Measurements from ENCODE around the gene TMEM272. TPM values are rescaled to one million over a fixed set of nuclear protein-coding genes. Genes with fewer than 3 reads are reported as not detected.

Gene TMEM272
- polyA plus RNA-seq, 1 of the 3 experiments (the other 2 are of a cell fraction): not detected

- TF ChIP-seq REST (IDR thresholded peaks at IDR 0.05; ENCODE audit: low read depth, low read length) (no peak), RAD21 (IDR thresholded peaks at IDR 0.05; ENCODE audit: low read length) (no peak), MEF2A (IDR thresholded peaks at IDR 0.05; ENCODE audit: borderline replicate concordance, low read depth) (no peak), NFIC (IDR thresholded peaks at IDR 0.05; ENCODE audit: borderline replicate concordance) (no peak), RXRA (IDR thresholded peaks at IDR 0.05; ENCODE audit: borderline replicate concordance, low read depth) (no peak), TEAD4 (IDR thresholded peaks at IDR 0.05; ENCODE audit: borderline replicate concordance, insufficient read depth) (no peak), GATA2 (CRISPR knock-in tag; IDR thresholded peaks at IDR 0.05) (no peak), FOXM1 (IDR thresholded peaks at IDR 0.05; ENCODE audit: low read depth) (no peak)
Measured at GRCh38 chr13:51879133-51879532, 34.2 kb upstream of the TMEM272 start (continued).

GRCh38 chr13:51874651-51875050 is 29.7 kb upstream of the TMEM272 start:
- CTCF ChIA-PET: no interaction called here
- no peaks in the 10 kb centered on the region for H3K27me3 ChIP-seq (ENCODE audit: insufficient read depth)
- no peak overlapping the region for H3K27ac ChIP-seq (ENCODE audit: low read depth in 2 of 2, low read length in 1 of 2)
- DNase-seq: no peak
- H3F3A ChIP-seq (replicated peaks; ENCODE audit: insufficient read depth): peaks cover 2% of the 10 kb centered on the region
- no peaks in the 10 kb centered on the region for H3K9me3 ChIP-seq
- H3K9ac ChIP-seq: no peak overlapping the region
- no peak for TF ChIP-seq JUND (IDR thresholded peaks at IDR 0.05)
- TF ChIP-seq RXRA (IDR thresholded peaks at IDR 0.05; ENCODE audit: borderline replicate concordance, low read depth): no peak
- no peak for TF ChIP-seq POLR2AphosphoS5 (IDR thresholded peaks at IDR 0.05; ENCODE audit: low read depth, low read length)
- no peak for TF ChIP-seq TEAD4 (IDR thresholded peaks at IDR 0.05; ENCODE audit: borderline replicate concordance, insufficient read depth)
- TF ChIP-seq FOXJ3 (CRISPR knock-in tag; IDR thresholded peaks at IDR 0.05): no peak
- TF ChIP-seq USF1 (IDR thresholded peaks at IDR 0.05; ENCODE audit: borderline replicate concordance, low read depth): no peak
- no peak for TF ChIP-seq EP300 (IDR thresholded peaks at IDR 0.05; ENCODE audit: borderline replicate concordance in 1 of 2, low read depth in 1 of 2, low read length in 1 of 2)
- TF ChIP-seq SIN3A (IDR thresholded peaks at IDR 0.05; ENCODE audit: borderline replicate concordance, low read depth, low read length): no peak
- TF ChIP-seq NFIC (IDR thresholded peaks at IDR 0.05; ENCODE audit: borderline replicate concordance): no peak
- no peak for TF ChIP-seq MXI1 (IDR thresholded peaks at IDR 0.05; ENCODE audit: low read depth, low read length)
- TF ChIP-seq SMC3 (IDR thresholded peaks at IDR 0.05; ENCODE audit: low read depth, low read length): no peak
- TF ChIP-seq RFX5 (IDR thresholded peaks at IDR 0.05; ENCODE audit: low read length): no peak
- no peak for TF ChIP-seq ZBTB33 (IDR thresholded peaks at IDR 0.05; ENCODE audit: borderline replicate concordance, low read depth)
- TF ChIP-seq MAX (IDR thresholded peaks at IDR 0.05; ENCODE audit: low read depth): no peak
- no peak for TF ChIP-seq RCOR1 (IDR thresholded peaks at IDR 0.05; ENCODE audit: low read length)
- TF ChIP-seq ELF1 (IDR thresholded peaks at IDR 0.05): no peak
- no peak for TF ChIP-seq YY1 (IDR thresholded peaks at IDR 0.05; ENCODE audit: low read depth)
- POLR2A ChIA-PET: interaction anchor here (0.6 kb wide), 1 partner anchor 186 kb away, joined by 3 read pairs; no protein-coding TSS in a partner anchor
- H4K20me1 ChIP-seq (ENCODE audit: insufficient read depth): no peaks in the 10 kb centered on the region
- H3K4me1 ChIP-seq (ENCODE audit: control insufficient read depth in 1 of 2, insufficient read depth in 2 of 2, low read depth in 1 of 2, low read length in 1 of 2): no peaks in the 10 kb centered on the region
- H3K79me2 ChIP-seq (ENCODE audit: insufficient read depth): no peaks in the 10 kb centered on the region
- no peak overlapping the region for H2AFZ ChIP-seq (ENCODE audit: low read depth)
- no peak overlapping the region for H3K4me2 ChIP-seq
- H3K4me3 ChIP-seq (ENCODE audit: low read depth in 2 of 2, low read length in 1 of 2): no peak overlapping the region
- no peaks in the 10 kb centered on the region for H3K36me3 ChIP-seq (replicated peaks in 1 of 2; ENCODE audit: control insufficient read depth in 1 of 2, insufficient read depth in 2 of 2, low read length in 1 of 2)
- 57% methylated on average over 11 of the region's 11 CpGs for WGBS (ENCODE audit: low lambda C conversion rate)
- no peaks in the 10 kb centered on the region for H3K9me2 ChIP-seq

Data from SK-N-SH (cell line).